ENCODE measurements around the gene FAM174A. TPM values are rescaled to one million over a fixed set of nuclear protein-coding genes. Genes with fewer than 3 reads are reported as not detected.
"Not testable (repeated sequence)": the region's sequence is repeated elsewhere in the genome, so short reads cannot be mapped to it uniquely, and the experiment has no call there.

FAM174A gene
- total and polyA plus RNA-seq, 8 donors = 17.4 to 25.8 (median 22.5) TPM

DNA sequence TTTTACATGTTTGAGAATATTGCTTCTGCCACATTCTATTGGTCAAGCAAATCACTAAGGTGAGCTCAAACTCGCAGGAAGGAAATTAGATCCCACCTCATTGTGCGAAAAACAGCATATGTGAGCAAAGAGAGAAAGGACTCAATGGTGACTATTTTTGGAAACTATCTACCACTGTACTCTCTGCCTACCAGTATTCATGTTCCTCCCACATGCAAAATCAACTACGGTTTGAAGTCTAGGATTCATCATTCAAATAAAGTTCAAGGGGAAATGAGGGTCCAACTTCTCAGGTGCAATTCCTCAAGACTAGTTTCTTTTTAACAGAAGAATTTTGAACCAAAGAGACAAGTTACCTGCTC is 60.6 kb downstream of the FAM174A start:
- Histone ChIP-seq H3K27me3 (no peaks in the 10 kb centered on the region), H3K4me3 (no peak overlapping the region), H3K36me3 (no peaks in the 10 kb centered on the region), H3K9me3 (no peaks in the 10 kb centered on the region), H3K27ac (no peak overlapping the region), H3K4me1 (peaks cover 0 to 5% of the 10 kb centered on the region in 2 donors)
- intact Hi-C loops (cut with DNase I) = no loop called here
- DNase-seq (no peak), ATAC-seq (no peak)
- TF ChIP-seq, protein P1, sequence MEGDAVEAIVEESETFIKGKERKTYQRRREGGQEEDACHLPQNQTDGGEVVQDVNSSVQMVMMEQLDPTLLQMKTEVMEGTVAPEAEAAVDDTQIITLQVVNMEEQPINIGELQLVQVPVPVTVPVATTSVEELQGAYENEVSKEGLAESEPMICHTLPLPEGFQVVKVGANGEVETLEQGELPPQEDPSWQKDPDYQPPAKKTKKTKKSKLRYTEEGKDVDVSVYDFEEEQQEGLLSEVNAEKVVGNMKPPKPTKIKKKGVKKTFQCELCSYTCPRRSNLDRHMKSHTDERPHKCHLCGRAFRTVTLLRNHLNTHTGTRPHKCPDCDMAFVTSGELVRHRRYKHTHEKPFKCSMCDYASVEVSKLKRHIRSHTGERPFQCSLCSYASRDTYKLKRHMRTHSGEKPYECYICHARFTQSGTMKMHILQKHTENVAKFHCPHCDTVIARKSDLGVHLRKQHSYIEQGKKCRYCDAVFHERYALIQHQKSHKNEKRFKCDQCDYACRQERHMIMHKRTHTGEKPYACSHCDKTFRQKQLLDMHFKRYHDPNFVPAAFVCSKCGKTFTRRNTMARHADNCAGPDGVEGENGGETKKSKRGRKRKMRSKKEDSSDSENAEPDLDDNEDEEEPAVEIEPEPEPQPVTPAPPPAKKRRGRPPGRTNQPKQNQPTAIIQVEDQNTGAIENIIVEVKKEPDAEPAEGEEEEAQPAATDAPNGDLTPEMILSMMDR (IDR thresholded peaks at IDR 0.05) = no peak

DNA sequence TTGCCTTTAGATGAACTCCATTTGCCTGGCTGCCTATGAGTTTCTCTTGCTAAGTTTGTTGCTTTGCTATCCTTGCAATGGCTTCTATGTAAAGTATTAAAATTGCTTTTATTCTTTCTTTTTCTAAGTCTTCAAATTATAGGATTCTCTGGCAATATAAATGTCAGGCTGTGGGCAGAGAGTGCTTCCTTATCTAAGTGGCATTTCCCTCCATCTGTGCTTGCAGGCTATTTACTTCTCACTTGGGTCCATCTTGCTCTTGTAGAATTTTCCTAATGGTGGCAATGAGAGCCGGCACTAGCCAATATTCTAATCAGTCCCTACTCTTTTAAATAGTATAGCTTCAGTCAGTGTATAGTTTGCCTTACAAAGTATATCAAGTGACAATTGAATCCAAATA is 63.3 kb downstream of the FAM174A start:
- intact Hi-C loops (cut with DNase I) = no loop called here
- TF ChIP-seq, protein P1 (IDR thresholded peaks at IDR 0.05) = no peak
- H3K36me3 ChIP-seq = no peaks in the 10 kb centered on the region
- no peaks in the 10 kb centered on the region for H3K27me3 ChIP-seq
- no peak for ATAC-seq
- no peak overlapping the region for H3K27ac ChIP-seq
- H3K4me1 ChIP-seq = peaks cover 0 to 5% of the 10 kb centered on the region in 2 donors
- H3K9me3 ChIP-seq = no peaks in the 10 kb centered on the region
- no peak for DNase-seq
- H3K4me3 ChIP-seq = no peak overlapping the region

DNA sequence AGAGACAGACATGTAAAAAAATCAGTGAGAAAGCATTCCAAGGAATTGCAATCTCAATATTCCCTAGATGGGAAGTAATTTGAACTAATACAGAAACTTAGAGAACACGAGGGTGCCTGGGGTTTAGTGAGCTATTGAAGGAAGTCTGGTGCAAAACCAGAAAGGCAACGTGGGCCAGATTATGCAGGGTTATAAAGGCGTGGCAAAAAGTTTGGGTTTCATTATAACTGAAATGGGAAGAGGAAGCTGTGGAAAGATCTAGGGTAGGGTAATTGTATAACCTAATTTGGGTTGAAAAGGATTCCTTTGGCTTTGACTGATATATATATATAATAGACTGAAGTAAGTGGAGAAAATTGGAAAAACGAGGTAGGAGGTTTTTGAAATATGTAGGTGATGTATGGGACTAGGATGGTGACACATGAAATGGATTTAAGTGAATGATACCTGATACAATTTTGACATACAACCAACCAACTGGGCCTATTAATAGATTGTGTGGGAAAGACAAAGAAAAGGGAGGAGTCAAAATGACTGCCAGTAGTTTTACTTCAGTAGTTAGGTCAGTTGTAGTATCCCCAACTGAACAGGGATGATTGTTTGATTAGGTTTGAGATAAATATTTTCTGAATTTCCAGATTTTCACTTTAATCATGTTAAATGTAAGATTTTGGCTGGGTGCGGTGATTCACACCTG is 65.3 kb downstream of the FAM174A start:
- no peak overlapping the region for H3K4me3 ChIP-seq
- H3K27me3 ChIP-seq = no peaks in the 10 kb centered on the region
- no peaks in the 10 kb centered on the region for H3K36me3 ChIP-seq
- H3K27ac ChIP-seq = no peak overlapping the region
- intact Hi-C loops (cut with DNase I) = no loop called here
- no peaks in the 10 kb centered on the region for H3K9me3 ChIP-seq
- no peak for DNase-seq
- H3K4me1 ChIP-seq = no peaks in the 10 kb centered on the region
- ATAC-seq = no peak
- TF ChIP-seq, protein P1 (IDR thresholded peaks at IDR 0.05) = no peak

DNA sequence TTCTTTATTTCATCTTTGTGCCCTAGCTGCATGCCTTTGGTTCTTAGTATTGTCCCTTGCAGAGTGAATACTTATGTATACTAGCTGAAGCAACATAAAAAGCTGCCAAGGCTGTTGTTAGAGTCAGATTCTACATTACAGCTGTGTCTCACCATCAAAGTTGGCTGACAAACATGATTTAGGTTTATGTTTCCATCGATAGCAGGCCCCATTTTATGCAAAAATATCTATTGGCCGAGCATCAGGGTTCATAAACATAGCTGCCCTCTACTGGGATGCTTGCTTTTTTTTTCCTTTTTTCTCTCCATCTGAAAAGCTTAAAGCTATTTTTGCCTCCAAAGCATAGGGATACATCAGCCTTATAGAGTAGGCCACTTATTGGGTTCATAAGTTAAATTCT is 68.0 kb downstream of the FAM174A start:
- intact Hi-C loops (cut with DNase I) = no loop called here
- Histone ChIP-seq H3K27me3 (no peaks in the 10 kb centered on the region), H3K9me3 (no peaks in the 10 kb centered on the region), H3K4me1 (no peaks in the 10 kb centered on the region), H3K36me3 (no peaks in the 10 kb centered on the region), H3K4me3 (no peak overlapping the region), H3K27ac (no peak overlapping the region)
- DNase-seq (peak in 2 of 4 donors; percentile 56 to 64), ATAC-seq (no peak)
- TF ChIP-seq, protein P1 (IDR thresholded peaks at IDR 0.05) = no peak

DNA sequence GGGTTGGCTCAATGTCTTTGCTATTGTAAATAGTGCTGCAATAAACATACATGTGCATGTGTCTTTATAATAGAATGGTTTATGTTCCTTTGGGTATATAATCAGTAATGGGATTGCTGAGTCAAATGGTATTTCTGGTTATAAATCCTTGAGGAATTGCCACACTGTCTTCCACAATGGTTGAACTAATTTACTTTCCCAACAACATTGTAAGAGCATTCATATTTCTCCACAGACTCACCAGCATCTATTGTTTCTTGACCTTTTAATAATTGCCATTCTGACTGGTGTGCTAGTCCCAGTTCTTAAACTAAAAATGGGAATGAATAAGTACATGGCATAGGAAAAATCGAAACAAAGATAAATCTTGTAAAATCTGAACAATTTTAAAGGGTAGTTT is 68.8 kb downstream of the FAM174A start:
- H3K9me3 ChIP-seq; H3K36me3 ChIP-seq; ATAC-seq; H3K27ac ChIP-seq; H3K4me3 ChIP-seq; H3K27me3 ChIP-seq; intact Hi-C loops (cut with DNase I); DNase-seq; H3K4me1 ChIP-seq: not testable (repeated sequence)

DNA sequence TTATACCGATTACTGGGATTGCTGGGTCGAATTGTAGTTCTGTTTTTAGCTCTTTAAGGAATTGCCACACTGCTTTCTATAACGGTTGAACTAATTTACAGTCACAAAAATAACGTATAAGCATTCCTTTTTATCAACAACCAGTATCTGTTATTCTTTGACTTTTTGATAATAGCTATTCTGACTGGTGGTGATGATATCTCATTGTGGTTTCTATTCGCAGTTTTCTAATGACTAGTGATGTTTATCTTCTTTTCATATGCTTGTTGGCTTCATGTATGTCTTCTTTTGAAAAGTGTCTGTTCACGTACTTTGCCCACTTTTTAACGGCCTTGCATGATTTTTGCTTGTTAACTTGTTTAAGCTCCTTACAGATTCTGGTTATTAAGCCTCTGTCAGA is 74.4 kb downstream of the FAM174A start:
- intact Hi-C loops (cut with DNase I) = no loop called here
- TF ChIP-seq, protein P1 (IDR thresholded peaks at IDR 0.05) = no peak

More for the DNA sequence above, 74.4 kb downstream of the FAM174A start:
- Histone ChIP-seq H3K27me3 (no peaks in the 10 kb centered on the region), H3K27ac (no peak overlapping the region), H3K9me3 (no peaks in the 10 kb centered on the region), H3K36me3 (no peaks in the 10 kb centered on the region), H3K4me1 (no peaks in the 10 kb centered on the region), H3K4me3 (no peak overlapping the region)
- no peak for ATAC-seq
- DNase-seq = no peak
